AG04450 (cell line): ENCODE data around the gene HES1. TPM values are rescaled to one million over a fixed set of nuclear protein-coding genes. Genes with fewer than 3 reads are reported as not detected.

Experiments used
- CTCF ChIA-PET: fragments of 300-600, 350-600 bp; formaldehyde crosslinking; extraction: SDS; loops from one replicate; lab custom pipeline; 2022; ENCODE audit warnings: antibody characterized with exemption, inconsistent platforms; lab: Charles Lee
- POLR2A ChIA-PET: fragments of 350-600 bp; formaldehyde crosslinking; extraction: SDS; loops from one replicate; lab custom pipeline; 2021; ENCODE audit warnings: antibody characterized with exemption, inconsistent platforms; lab: Yijun Ruan, JAX
- DNase-seq: peaks from one replicate; pipeline ENCODE4 v3.0.0-alpha.2; 2011; ENCODE audit warnings: low read depth, low spot score
- H3K27ac ChIP-seq: one replicate; pipeline ENCODE4 v1.5.1; 2012; ENCODE audit warnings: low read depth, low read length, control low read depth
- H3K27me3 ChIP-seq: one replicate; pipeline ENCODE4 v1.6.0; 2012; ENCODE audit warnings: low read length; ENCODE audit not compliant: control insufficient read depth, insufficient read depth
- H3K4me3 ChIP-seq: 2 replicates; pipeline ENCODE4 v1.5.1; 2011; ENCODE audit warnings: mild to moderate bottlenecking, low read depth, low read length, control low read depth
- H3K9me3 ChIP-seq: 2 replicates; pipeline ENCODE4 v1.5.1; 2012; ENCODE audit warnings: low read length; ENCODE audit not compliant: control insufficient read depth, insufficient read depth
- CTCF ChIP-seq: IDR thresholded peaks from 2 replicates; pipeline ENCODE4 v1.5.1; 2011; ENCODE audit warnings: low read depth, low read length, control low read depth, inconsistent platforms
- polyA plus RNA-seq: library from polyadenylated mRNA; depleted of rRNA; stranded (reverse); fragments of >200 nt; gene quantifications from 2 replicates; pipeline ENCODE4 v1.2.3, GENCODE V29; 2011

The HES1 gene
- polyA plus RNA-seq, 1 experiment, result 1.3 TPM

GRCh38 chr3:194103505-194103904, 32.4 kb upstream of the HES1 start:
- H3K4me3 ChIP-seq, result no peak overlapping the region
- H3K9me3 ChIP-seq, result no peaks in the 10 kb centered on the region; the same call in 1 of the 2 replicates
- DNase-seq, result no peak
- ChIA-PET POLR2A (no interaction called here), CTCF (interaction anchor here (0.6 kb wide), 1 partner anchor 568 kb away, joined by 3 read pairs; no protein-coding TSS in a partner anchor)
- H3K27me3 ChIP-seq, result peaks cover 70% of the 10 kb centered on the region
- no peak overlapping the region for H3K27ac ChIP-seq
- no peak for TF ChIP-seq CTCF

- POLR2A ChIA-PET, result no interaction called here
- CTCF ChIA-PET, result interaction anchor here (0.6 kb wide), 1 partner anchor 567 kb away, joined by 3 read pairs; no protein-coding TSS in a partner anchor
- no peak overlapping the region for H3K4me3 ChIP-seq
- TF ChIP-seq CTCF, result no peak
- no peaks in the 10 kb centered on the region; the same call in 1 of the 2 replicates for H3K9me3 ChIP-seq
- DNase-seq, result no peak
- H3K27me3 ChIP-seq, result peaks cover 67% of the 10 kb centered on the region
- H3K27ac ChIP-seq, result no peak overlapping the region
Observed at GRCh38 chr3:194103983-194104751, 31.8 kb upstream of the HES1 start.

GRCh38 chr3:194105292-194105691, 30.7 kb upstream of the HES1 start:
- no peak overlapping the region for H3K4me3 ChIP-seq
- no peak overlapping the region for H3K27ac ChIP-seq
- no peak for TF ChIP-seq CTCF
- DNase-seq, result no peak
- ChIA-PET CTCF (interaction anchor here (0.6 kb wide), 1 partner anchor 234 kb away, joined by 3 read pairs; no protein-coding TSS in a partner anchor), POLR2A (no interaction called here)
- no peaks in the 10 kb centered on the region; the same call in 1 of the 2 replicates for H3K9me3 ChIP-seq
- H3K27me3 ChIP-seq, result peaks cover 59% of the 10 kb centered on the region

- DNase-seq, result no peak
Observed at GRCh38 chr3:194107107-194107506, 28.8 kb upstream of the HES1 start.

More at GRCh38 chr3:194107107-194107506, 28.8 kb upstream of the HES1 start:
- H3K27me3 ChIP-seq, result peaks cover 52% of the 10 kb centered on the region
- ChIA-PET CTCF (no interaction called here), POLR2A (no interaction called here)
- no peak overlapping the region for H3K27ac ChIP-seq
- TF ChIP-seq CTCF, result no peak
- no peak overlapping the region for H3K4me3 ChIP-seq
- H3K9me3 ChIP-seq, result no peaks in the 10 kb centered on the region
